Activated CD4-positive, alpha-beta T cell treated with anti-CD3 and anti-CD28 coated beads, Interleukin-2, amount 10 ng/mL, durations not matched to agents 7 days and 5 days (primary cell): Measurements from ENCODE around the gene NCAPH2. TPM values are rescaled to one million over a fixed set of nuclear protein-coding genes. Genes with fewer than 3 reads are reported as not detected.

ENCODE experiments used
- CTCF ChIA-PET: fragments of 350-600 bp; sonication (Branson Sonifier 250); formaldehyde crosslinking; loops from one replicate; lab custom pipeline; 2021; ENCODE audit warnings: antibody characterized with exemption; lab: Charles Lee
- POLR2A ChIA-PET: fragments of 350-600 bp; sonication (Branson Sonifier 250); formaldehyde crosslinking; loops from one replicate; lab custom pipeline; 2021; ENCODE audit warnings: antibody characterized with exemption; lab: Charles Lee
- DNase-seq: peaks from one replicate; pipeline ENCODE4 v3.0.0-alpha.2; 2020
- H3K27ac Mint-ChIP-seq: one replicate; pipeline ENCODE4 v1.8.0; 2021; ENCODE audit warnings: mild to moderate bottlenecking, moderate library complexity, mixed read lengths
- H3K27me3 Mint-ChIP-seq: one replicate; pipeline ENCODE4 v1.8.0; 2021; ENCODE audit warnings: mixed read lengths
- H3K36me3 Mint-ChIP-seq: one replicate; pipeline ENCODE4 v1.8.0; 2021; ENCODE audit warnings: low read depth, mixed read lengths
- H3K4me1 Mint-ChIP-seq: one replicate; pipeline ENCODE4 v1.8.0; 2021; ENCODE audit warnings: mixed read lengths
- H3K4me3 Mint-ChIP-seq: one replicate; pipeline ENCODE4 v1.8.0; 2021; ENCODE audit warnings: mild to moderate bottlenecking, moderate library complexity, mixed read lengths
- H3K9me3 Mint-ChIP-seq: one replicate; pipeline ENCODE4 v1.8.0; 2021; ENCODE audit warnings: mixed read lengths
- total RNA-seq, 2 experiments: library from RNA; stranded (reverse); gene quantifications; one replicate each; pipeline ENCODE4 v1.2.3, GENCODE V29; 2021

The NCAPH2 gene
- total RNA-seq, 2 experiments from 2014 or later = 110 to 133 TPM

DNA sequence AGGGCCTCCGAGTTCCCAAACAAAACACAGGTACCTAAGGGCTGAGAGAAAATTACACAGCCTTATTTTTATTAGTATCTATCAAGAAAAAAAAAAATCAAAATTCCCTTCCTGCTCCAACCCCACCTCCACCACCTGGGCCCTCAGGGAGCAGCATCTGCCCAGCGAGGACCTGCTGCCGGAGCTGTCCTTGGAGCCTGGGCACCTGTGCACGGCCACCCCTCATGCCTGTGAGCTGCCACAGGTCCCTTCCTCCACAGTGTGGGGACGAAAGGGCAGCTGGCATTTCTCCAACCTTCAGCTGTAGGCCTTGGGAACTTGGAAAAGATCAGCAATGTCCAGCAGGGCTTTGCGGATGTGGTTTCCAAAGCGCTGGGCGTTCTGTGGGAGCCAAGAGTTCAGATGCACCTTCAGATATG lies 61.0 kb downstream of the NCAPH2 start:
- CTCF ChIA-PET = interaction anchor here (1.6 to 1.7 kb wide), 2 partner anchors 21 to 43 kb away, joined by 4 read pairs; partner anchors contain the start of gene SCO2
- Mint-ChIP-seq H3K4me3 (no peak overlapping the region), H3K36me3 (peaks cover 35% of the 10 kb centered on the region), H3K9me3 (no peaks in the 10 kb centered on the region), H3K27ac (no peak overlapping the region), H3K4me1 (peaks cover 4% of the 10 kb centered on the region), H3K27me3 (peaks cover 4% of the 10 kb centered on the region)
- POLR2A ChIA-PET = no interaction called here
- no peak for DNase-seq

GRCh38 chr22:50569896-50570535 lies 62.0 kb downstream of the NCAPH2 start:
- H3K27ac Mint-ChIP-seq = no peak overlapping the region
- H3K36me3 Mint-ChIP-seq = peaks cover 37% of the 10 kb centered on the region
- CTCF ChIA-PET = interaction anchor here (0.5 to 1.6 kb wide), 2 partner anchors 11 to 22 kb away, joined by 3 to 4 read pairs; no protein-coding TSS in a partner anchor
- no peak for DNase-seq
- H3K27me3 Mint-ChIP-seq = no peaks in the 10 kb centered on the region
- no peaks in the 10 kb centered on the region for H3K4me1 Mint-ChIP-seq
- POLR2A ChIA-PET = no interaction called here
- H3K9me3 Mint-ChIP-seq = no peaks in the 10 kb centered on the region
- H3K4me3 Mint-ChIP-seq = no peak overlapping the region

- Mint-ChIP-seq H3K4me3 (no peak overlapping the region), H3K4me1 (no peaks in the 10 kb centered on the region), H3K27me3 (no peaks in the 10 kb centered on the region), H3K27ac (no peak overlapping the region), H3K9me3 (no peaks in the 10 kb centered on the region), H3K36me3 (peaks cover 40% of the 10 kb centered on the region)
- POLR2A ChIA-PET = no interaction called here
- no peak for DNase-seq
- CTCF ChIA-PET = no interaction called here
Observed at GRCh38 chr22:50570861-50571260, 62.8 kb downstream of the NCAPH2 start.

DNA sequence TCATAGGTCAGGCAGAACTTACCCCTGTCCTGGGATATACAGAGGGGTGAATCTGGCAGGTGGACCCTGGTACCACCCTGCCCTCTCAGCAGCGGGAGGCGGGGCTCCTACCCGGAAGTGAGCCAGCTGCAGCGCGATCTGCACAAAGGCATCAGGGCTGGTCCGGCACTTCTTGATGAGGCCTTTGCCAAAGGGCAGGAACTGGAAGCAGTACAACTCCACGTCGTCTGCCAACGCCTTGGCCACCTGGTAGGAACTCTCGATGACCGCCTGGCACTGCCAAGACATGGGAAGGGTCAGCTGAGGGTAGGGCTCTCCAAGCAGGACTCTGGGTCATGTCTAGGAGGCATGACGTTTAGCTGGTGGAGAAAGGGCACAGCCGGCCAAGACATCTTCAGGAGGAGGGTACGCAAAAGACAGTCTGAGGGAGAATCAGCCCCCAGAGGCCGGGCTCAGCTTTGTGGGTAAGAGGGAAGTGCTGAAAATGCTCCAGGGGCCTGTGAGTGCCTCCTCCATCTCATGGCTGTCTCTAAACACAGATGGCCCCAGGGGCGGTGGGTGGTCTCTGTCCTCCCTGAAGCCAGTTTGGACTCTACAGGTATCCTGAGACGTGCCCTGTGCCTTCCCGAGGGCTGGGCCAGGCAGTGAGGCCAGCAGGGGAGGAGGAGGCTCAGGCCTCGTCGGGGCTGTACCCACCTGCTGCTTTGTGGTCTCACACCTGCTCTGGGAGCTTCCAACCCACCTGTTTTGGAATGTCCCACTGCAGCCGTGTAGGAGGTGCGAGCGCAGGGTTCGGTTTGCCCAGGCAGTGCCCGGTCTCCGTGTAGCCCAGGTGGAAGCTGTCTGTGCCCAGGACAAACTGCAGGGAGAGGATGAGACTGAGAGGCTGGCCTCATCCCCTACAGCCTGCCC lies 63.5 kb downstream of the NCAPH2 start:
- Mint-ChIP-seq H3K4me3 (no peak overlapping the region), H3K27ac (no peak overlapping the region), H3K9me3 (no peaks in the 10 kb centered on the region), H3K36me3 (peaks cover 44% of the 10 kb centered on the region), H3K27me3 (no peaks in the 10 kb centered on the region), H3K4me1 (peaks cover 1% of the 10 kb centered on the region)
- ChIA-PET POLR2A (no interaction called here), CTCF (interaction anchor here (0.5 to 1.5 kb wide), 3 partner anchors 9 to 66 kb away, joined by 3 to 11 read pairs (median 7); partner anchors contain the start of genes CHKB and SYCE3)
- no peak for DNase-seq

DNA sequence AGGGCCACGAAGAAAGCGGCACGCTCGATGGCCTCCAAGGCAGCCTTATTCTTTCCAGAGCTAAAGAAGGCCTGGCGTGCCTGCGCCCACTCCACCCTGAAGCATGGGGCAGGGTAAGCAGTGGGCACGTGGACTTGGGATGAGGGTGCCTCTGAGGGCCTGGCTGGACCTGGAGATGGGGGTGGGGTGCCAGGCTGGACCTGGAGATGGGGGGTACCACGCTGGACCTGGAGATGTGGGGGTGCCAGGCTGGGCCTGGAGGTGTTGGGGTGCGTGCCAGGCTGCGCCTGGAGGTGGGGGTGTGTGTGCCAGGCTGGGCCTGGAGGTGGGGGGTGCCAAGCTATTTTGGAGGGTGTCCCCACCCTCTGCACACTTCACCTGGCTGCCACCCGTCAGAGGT lies 64.9 kb downstream of the NCAPH2 start:
- DNase-seq = no peak
- Mint-ChIP-seq H3K9me3 (no peaks in the 10 kb centered on the region), H3K4me1 (peaks cover 6% of the 10 kb centered on the region), H3K27ac (no peak overlapping the region), H3K4me3 (no peak overlapping the region), H3K36me3 (peaks cover 45% of the 10 kb centered on the region), H3K27me3 (no peaks in the 10 kb centered on the region)
- ChIA-PET POLR2A (no interaction called here), CTCF (interaction anchor here (1.4 kb wide), 2 partner anchors 9 to 28 kb away, joined by 7 read pairs; partner anchors contain the start of genes CHKB and KLHDC7B)

GRCh38 chr22:50573491-50574382 lies 65.7 kb downstream of the NCAPH2 start:
- H3K4me1 Mint-ChIP-seq = peaks cover 10% of the 10 kb centered on the region
- ChIA-PET POLR2A (no interaction called here), CTCF (interaction anchor here (1.4 to 2.0 kb wide), 3 partner anchors 8 to 28 kb away, joined by 6 to 13 read pairs (median 7); partner anchors contain the start of genes KLHDC7B and SYCE3)
- no peak overlapping the region for H3K4me3 Mint-ChIP-seq
- H3K27me3 Mint-ChIP-seq = no peaks in the 10 kb centered on the region
- no peak for DNase-seq
- no peaks in the 10 kb centered on the region for H3K9me3 Mint-ChIP-seq
- H3K36me3 Mint-ChIP-seq = peaks cover 41% of the 10 kb centered on the region
- no peak overlapping the region for H3K27ac Mint-ChIP-seq

- H3K27ac Mint-ChIP-seq = no peak overlapping the region
- H3K4me1 Mint-ChIP-seq = peaks cover 12% of the 10 kb centered on the region
- ChIA-PET POLR2A (interaction anchor here (0.6 kb wide), 1 partner anchor 11 kb away, joined by 3 read pairs; no protein-coding TSS in a partner anchor), CTCF (interaction anchor here (1.0 to 2.0 kb wide), 3 partner anchors 9 to 188 kb away, joined by 3 to 13 read pairs (median 6); partner anchors contain the start of gene SYCE3)
- no peak overlapping the region for H3K4me3 Mint-ChIP-seq
- H3K27me3 Mint-ChIP-seq = no peaks in the 10 kb centered on the region
- H3K36me3 Mint-ChIP-seq = peaks cover 36% of the 10 kb centered on the region
- H3K9me3 Mint-ChIP-seq = no peaks in the 10 kb centered on the region
- no peak for DNase-seq
Observed at GRCh38 chr22:50574383-50574755, 66.3 kb downstream of the NCAPH2 start.

Other genes with a start within 250 kb of the NCAPH2 start
- 1 to 10 TPM; 2.9 TPM for gene MAPK12, start 246.5 kb upstream of the NCAPH2 start, total RNA-seq
- 10 to 100 TPM; 10.7 to 12.6 TPM for gene MAPK11, start 237.8 kb upstream of the NCAPH2 start, total RNA-seq
- 10 to 100 TPM; 10.7 to 11.1 TPM for gene PLXNB2, start 200.6 kb upstream of the NCAPH2 start, total RNA-seq
- gene DENND6B, start 181.2 kb upstream of the NCAPH2 start, total RNA-seq = 1 to 10 TPM; 3.1 to 3.6 TPM
- 10 to 100 TPM; 55.6 to 67.6 TPM for gene PPP6R2, start 164.9 kb upstream of the NCAPH2 start, total RNA-seq
- 100 to 1,000 TPM; 211 to 224 TPM for gene SBF1, start 33.2 kb upstream of the NCAPH2 start, total RNA-seq
- gene ADM2, start 26.7 kb upstream of the NCAPH2 start, total RNA-seq = 1 to 10 TPM; 3.7 to 4.1 TPM
- under 1 TPM in 1 of 2 experiments, not detected in 1; 0.23 TPM for gene MIOX, start 21.4 kb upstream of the NCAPH2 start, total RNA-seq
- 100 to 1,000 TPM; 130 to 139 TPM for gene LMF2, start 522 bp upstream of the NCAPH2 start, total RNA-seq
- 10 to 100 TPM in 1 of 2 experiments, 1 to 10 TPM in 1; 2.8 to 10.5 TPM for gene SCO2, start 17.4 kb downstream of the NCAPH2 start, total RNA-seq
- 100 to 1,000 TPM in 1 of 2 experiments, 10 to 100 TPM in 1; 92.2 to 126 TPM for gene TYMP, start 21.8 kb downstream of the NCAPH2 start, total RNA-seq
- gene KLHDC7B, start 37.7 kb downstream of the NCAPH2 start, total RNA-seq = 10 to 100 TPM; 15.6 to 16.0 TPM
- under 1 TPM in 1 of 2 experiments, not detected in 1; 0.87 TPM for gene SYCE3, start 54.7 kb downstream of the NCAPH2 start, total RNA-seq
- 100 to 1,000 TPM; 107 to 113 TPM for gene CPT1B, start 70.2 kb downstream of the NCAPH2 start, total RNA-seq
- 100 to 1,000 TPM; 140 to 142 TPM for gene CHKB, start 74.6 kb downstream of the NCAPH2 start, total RNA-seq
- under 1 TPM; 0.29 to 0.37 TPM for gene MAPK8IP2, start 92.6 kb downstream of the NCAPH2 start, total RNA-seq
- 10 to 100 TPM; 64.2 to 66.5 TPM for gene ARSA, start 119.9 kb downstream of the NCAPH2 start, total RNA-seq
- under 1 TPM; 0.02 to 0.04 TPM for gene SHANK3, start 164.6 kb downstream of the NCAPH2 start, total RNA-seq
- not detected for gene ACR, start 230.0 kb downstream of the NCAPH2 start, total RNA-seq